K562 (cell line): ENCODE results near the gene BAG1. TPM values are rescaled to one million over a fixed set of nuclear protein-coding genes. Genes with fewer than 3 reads are reported as not detected.

Source experiments
- ATAC-seq: fragments of 200-7000 bp; cut with Tn5 transposase; 3 replicates; pipeline ENCODE4 v1.9.1; 2020; ENCODE audit warnings: moderate library complexity
- BruUV-seq: library from RNA; stranded (reverse); fragments of 400-500 nt; replicated peaks from 2 replicates; lab custom pipeline; 2021; lab: Mats Ljungman, UMichigan
- CTCF ChIA-PET: fragments of 300-600 bp; formaldehyde crosslinking; extraction: SDS; loops from one replicate; lab custom pipeline; 2021; ENCODE audit warnings: low intra/inter-chr PET ratio; lab: Yijun Ruan, JAX
- POLR2A ChIA-PET: fragments of 300-600, 350-650 bp; sonication (Branson Sonifier 250); formaldehyde crosslinking; extraction: SDS; loops from one replicate; lab custom pipeline; 2021; ENCODE audit warnings: antibody characterized with exemption, inconsistent platforms; lab: Yijun Ruan, JAX
- DNase-seq, 4 experiments: peaks; one replicate each; pipeline versions ENCODE4 v3.0.0 to v3.0.0-alpha.2; 2011 to 2018; ENCODE audit warnings: low spot score in 3 of 4, mixed read lengths in 3 of 4; ENCODE audit errors: extremely low read depth in 1 of 4
- FAIRE-seq: peaks from 2 replicates; lab custom pipeline; 2011; peaks lifted over from hg19 to GRCh38; lab: Jason Lieb, UNC
- H2AFZ ChIP-seq: 2 replicates; pipeline ENCODE4 v1.6.0; 2011; ENCODE audit warnings: low read depth, low read length, control low read depth, inconsistent platforms
- H3K27ac ChIP-seq: fragments of 200-600 bp; 3 replicates; pipeline ENCODE4 v1.8.0; 2011; ENCODE audit warnings: low read depth, mild to moderate bottlenecking, control low read depth, inconsistent platforms, low read length, moderate library complexity, mixed read lengths; ENCODE audit errors: extremely low read depth
- H3K27me3 ChIP-seq, 2 experiments: fragments of 300-600 bp in 1 of 2; 2 replicates in 1 of 2; 3 replicates in 1 of 2; pipeline versions ENCODE4 v1.6.0 to v1.8.0; 2011; ENCODE audit warnings: inconsistent platforms in 2 of 2, low read length in 2 of 2, mild to moderate bottlenecking in 1 of 2, mixed read lengths in 1 of 2, moderate library complexity in 1 of 2; ENCODE audit not compliant: control insufficient read depth in 2 of 2, insufficient read depth in 2 of 2
- H3K36me3 ChIP-seq: fragments of 300-600 bp; 3 replicates; pipeline ENCODE4 v1.8.0; 2011; ENCODE audit warnings: mild to moderate bottlenecking, low read length, inconsistent platforms; ENCODE audit not compliant: control insufficient read depth, insufficient read depth
- H3K4me1 ChIP-seq, 2 experiments: fragments of 200-600 bp in 1 of 2; replicated peaks in 1 of 2; 2 replicates in 1 of 2; 3 replicates in 1 of 2; pipeline versions ENCODE4 v1.5.1 to v1.8.0; 2011; ENCODE audit warnings: inconsistent platforms in 2 of 2, low read length in 2 of 2, mild to moderate bottlenecking in 1 of 2, mixed read lengths in 1 of 2, moderate library complexity in 1 of 2; ENCODE audit not compliant: control insufficient read depth in 2 of 2, insufficient read depth in 2 of 2
- H3K4me2 ChIP-seq: 2 replicates; pipeline ENCODE4 v1.6.1; 2011; ENCODE audit warnings: low read length, control low read depth, inconsistent platforms, mixed read lengths; ENCODE audit not compliant: insufficient read depth
- H3K4me3 ChIP-seq: fragments of 200-600 bp; sonication (generic), shearing (Covaris generic); 2 replicates; pipeline ENCODE4 v1.5.1; 2016; ENCODE audit warnings: control low read depth, inconsistent platforms
- H3K79me2 ChIP-seq: fragments of 200-600 bp; 3 replicates; pipeline ENCODE4 v1.8.0; 2011; ENCODE audit warnings: low read length, inconsistent platforms; ENCODE audit not compliant: control insufficient read depth, insufficient read depth
- H3K9ac ChIP-seq, 2 experiments: 2 replicates each; pipeline versions ENCODE4 v1.6.0 to v1.6.1; 2011; ENCODE audit warnings: low read depth in 2 of 2, low read length in 2 of 2, control low read depth in 1 of 2, inconsistent platforms in 1 of 2, mild to moderate bottlenecking in 1 of 2, mixed read lengths in 1 of 2; ENCODE audit not compliant: insufficient read depth in 1 of 2
- H3K9me1 ChIP-seq: one replicate; pipeline ENCODE4 v1.6.0; 2011; ENCODE audit warnings: inconsistent platforms, mild to moderate bottlenecking, low read length, moderate library complexity; ENCODE audit not compliant: control insufficient read depth, insufficient read depth
- H3K9me3 ChIP-seq: replicated peaks from 2 replicates; pipeline ENCODE4 v1.5.1; 2011; ENCODE audit warnings: low read depth, low read length, inconsistent platforms; ENCODE audit not compliant: control insufficient read depth, insufficient read depth
- H4K20me1 ChIP-seq: replicated peaks from 2 replicates; pipeline ENCODE4 v1.6.1; 2011; ENCODE audit warnings: low read length, inconsistent platforms, mixed read lengths; ENCODE audit not compliant: control insufficient read depth, insufficient read depth
- ZBTB8A ChIP-seq: fragments of 450-650 bp; IDR thresholded peaks from 2 replicates; pipeline ENCODE4 v1.6.1; 2018; ENCODE audit warnings: mild to moderate bottlenecking, moderate library complexity; ENCODE audit not compliant: partially characterized antibody
- ZNF696 ChIP-seq: fragments of 250-450 bp; sonication (Bioruptor Pico); conservative IDR thresholded peaks from 2 replicates; pipeline ENCODE4 v1.4.0; 2020; ENCODE audit warnings: mild to moderate bottlenecking, moderate library complexity
- WGBS: fragments of 100-300 bp; shearing (Covaris generic); methylation state at CpG from one replicate; pipeline ENCODE4 v1.1.6; 2016; ENCODE audit warnings: low coverage, mixed read lengths; ENCODE audit not compliant: insufficient coverage; ENCODE audit errors: missing lambda C conversion rate; 5-methylcytosine and 5-hydroxymethylcytosine counted together
- in situ Hi-C: fragments of 300-500 bp; cut with MboI; formaldehyde crosslinking; loops from 4 replicates; pipeline ENCODE4 v1.15.0; 2018; ENCODE audit warnings: inconsistent platforms, mixed read lengths
- intact Hi-C: fragments of 100-400 bp; cut with micrococcal nuclease; formaldehyde crosslinking; loops from 2 replicates; pipeline ENCODE4 v1.14.2; 2022
- polyA plus RNA-seq, 8 experiments: library from polyadenylated mRNA; depleted of rRNA in 4 of 8; stranded (reverse) in 5 of 8; unstranded in 3 of 8; fragments of >200 nt; fragmentation: Nextera tagmentation in 2 of 8; fragmentation: Illumina TruSeq in 1 of 8; extraction: Ambion mirVana in 2 of 8; extraction: Trizol in 1 of 8; gene quantifications; 2 replicates each; pipeline versions ENCODE4 v1.2.1 to v1.2.3, GENCODE V29; 2011 to 2014; ENCODE audit warnings: inconsistent platforms in 1 of 8, missing spikeins in 1 of 8
- total RNA-seq, 7 experiments: library from RNA; depleted of rRNA in 6 of 7; stranded (reverse); fragments of >200 nt in 6 of 7; fragmentation: Illumina TruSeq in 2 of 7; extraction: Trizol in 2 of 7; gene quantifications; 2 replicates each; pipeline versions ENCODE4 v1.2.1 to v1.2.3, GENCODE V29; 2011 to 2021; ENCODE audit warnings: low replicate concordance in 1 of 7
- TF ChIP-seq, protein P1 (sequence below): fragments of 450-650 bp; IDR thresholded peaks from 2 replicates; pipeline ENCODE4 v1.6.1; 2014; ENCODE audit warnings: low read depth, mild to moderate bottlenecking, moderate library complexity, borderline replicate concordance
- TF ChIP-seq, protein P2 (sequence below), 2 experiments: IDR thresholded peaks in 1 of 2; conservative IDR thresholded peaks in 1 of 2; 2 replicates each; pipeline ENCODE4 v1.6.1; 2016; ENCODE audit warnings: low read depth in 2 of 2, mild to moderate bottlenecking in 1 of 2, missing compliant biosample characterization in 1 of 2, missing genetic modification characterization in 1 of 2, moderate library complexity in 1 of 2

Gene BAG1
- total and polyA plus RNA-seq, 9 of the 15 experiments (the other 6 are each of a cell fraction or from before 2014, with no cell fraction given): 9.7 to 106 (median 56.9) TPM

DNA sequence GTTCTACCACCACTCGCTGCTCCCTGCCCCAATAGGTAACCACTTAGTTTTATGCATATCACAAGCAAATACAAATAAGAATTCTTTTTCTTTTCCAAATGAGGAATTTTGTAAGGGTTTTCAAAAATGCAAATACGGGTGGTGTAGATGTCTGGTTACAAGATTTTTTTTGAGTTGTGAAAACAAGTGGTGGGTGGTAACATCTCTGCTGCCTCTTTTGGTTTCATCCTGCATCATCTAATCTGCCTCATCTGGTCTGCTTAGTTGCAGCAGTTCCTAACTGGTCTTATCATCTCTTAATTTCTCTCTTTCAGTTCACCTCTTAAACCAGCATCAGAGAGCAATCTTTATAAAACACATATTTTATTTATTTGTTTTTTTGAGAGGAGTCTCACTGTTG lies 31.1 kb upstream of the BAG1 start:
- H3K27ac ChIP-seq: no peak overlapping the region
- DNase-seq (no peak), FAIRE-seq (no peak), ATAC-seq (no peak)
- no peak overlapping the region for H3K4me3 ChIP-seq
- no peaks in the 10 kb centered on the region for H3K9me3 ChIP-seq
- no peak overlapping the region for H3K9ac ChIP-seq
- TF ChIP-seq, protein P1, sequence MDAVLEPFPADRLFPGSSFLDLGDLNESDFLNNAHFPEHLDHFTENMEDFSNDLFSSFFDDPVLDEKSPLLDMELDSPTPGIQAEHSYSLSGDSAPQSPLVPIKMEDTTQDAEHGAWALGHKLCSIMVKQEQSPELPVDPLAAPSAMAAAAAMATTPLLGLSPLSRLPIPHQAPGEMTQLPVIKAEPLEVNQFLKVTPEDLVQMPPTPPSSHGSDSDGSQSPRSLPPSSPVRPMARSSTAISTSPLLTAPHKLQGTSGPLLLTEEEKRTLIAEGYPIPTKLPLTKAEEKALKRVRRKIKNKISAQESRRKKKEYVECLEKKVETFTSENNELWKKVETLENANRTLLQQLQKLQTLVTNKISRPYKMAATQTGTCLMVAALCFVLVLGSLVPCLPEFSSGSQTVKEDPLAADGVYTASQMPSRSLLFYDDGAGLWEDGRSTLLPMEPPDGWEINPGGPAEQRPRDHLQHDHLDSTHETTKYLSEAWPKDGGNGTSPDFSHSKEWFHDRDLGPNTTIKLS: no peak
- TF ChIP-seq ZNF696 (CRISPR knock-in tag): no peak
- TF ChIP-seq ZBTB8A: no peak
- TF ChIP-seq, protein P2, sequence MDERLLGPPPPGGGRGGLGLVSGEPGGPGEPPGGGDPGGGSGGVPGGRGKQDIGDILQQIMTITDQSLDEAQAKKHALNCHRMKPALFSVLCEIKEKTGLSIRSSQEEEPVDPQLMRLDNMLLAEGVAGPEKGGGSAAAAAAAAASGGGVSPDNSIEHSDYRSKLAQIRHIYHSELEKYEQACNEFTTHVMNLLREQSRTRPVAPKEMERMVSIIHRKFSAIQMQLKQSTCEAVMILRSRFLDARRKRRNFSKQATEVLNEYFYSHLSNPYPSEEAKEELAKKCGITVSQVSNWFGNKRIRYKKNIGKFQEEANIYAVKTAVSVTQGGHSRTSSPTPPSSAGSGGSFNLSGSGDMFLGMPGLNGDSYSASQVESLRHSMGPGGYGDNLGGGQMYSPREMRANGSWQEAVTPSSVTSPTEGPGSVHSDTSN (CRISPR knock-in tag; IDR thresholded peaks at IDR 0.05; ENCODE audit: low read depth): no peak
- TF ChIP-seq, protein P2 (tag; conservative IDR thresholded peaks at IDR 0.05; ENCODE audit: low read depth): no peak
- H3K27me3 ChIP-seq: no peaks in the 10 kb centered on the region
- no peak overlapping the region for H2AFZ ChIP-seq
- H3K9me1 ChIP-seq: no peaks in the 10 kb centered on the region
- intact Hi-C loops (no loop called here), in situ Hi-C loops (no loop called here)
- peaks cover 97% of the 10 kb centered on the region for H3K79me2 ChIP-seq
- H4K20me1 ChIP-seq: 0 out of 2 replicates have a peak, but pooled peaks cover 18% of the 10 kb centered on the region
- ChIA-PET CTCF (no interaction called here), POLR2A (no interaction called here)
- peaks cover 10 to 19% of the 10 kb centered on the region in 2 experiments; a peak in 4 of 5 replicates for H3K4me1 ChIP-seq
- H3K36me3 ChIP-seq: peaks cover 85% of the 10 kb centered on the region
- 78% methylated on average over 2 of the region's 2 CpGs for WGBS
- H3K4me2 ChIP-seq: no peak overlapping the region
- BruUV-seq: no TSS peak
